ENCODE measurements around the gene LSM3.

DNA sequence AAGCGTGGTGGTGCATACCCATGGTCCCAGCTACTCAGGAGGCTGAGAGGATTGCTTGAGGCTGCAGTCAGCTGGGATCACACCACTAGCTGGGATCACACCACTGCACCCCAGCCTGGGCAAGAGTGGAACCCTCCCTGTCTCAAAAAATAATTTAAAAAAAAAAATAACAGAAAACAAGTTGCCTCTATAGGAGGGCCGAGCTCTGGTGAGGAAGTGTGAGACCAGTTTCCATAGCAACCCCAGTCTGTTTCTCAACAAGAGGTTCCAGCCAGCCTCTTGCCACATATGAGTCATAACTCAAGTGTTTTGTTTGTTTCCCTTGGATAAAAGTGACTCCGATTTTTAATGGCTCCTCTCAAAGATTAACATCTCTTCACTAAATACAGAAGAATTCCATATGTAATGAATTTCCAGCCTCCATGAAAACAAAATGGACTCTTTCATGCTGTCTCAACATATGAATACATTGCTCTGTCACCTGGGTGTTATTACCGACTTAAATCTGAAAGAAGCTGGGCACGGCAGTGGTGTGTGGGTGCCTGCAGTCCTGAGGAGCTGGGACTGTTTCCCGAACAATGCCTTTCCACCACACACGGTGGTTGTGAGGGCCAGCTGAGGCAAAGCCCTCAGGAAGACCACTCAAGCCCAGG is 34.1 kb upstream of the LSM3 start:
- TF ChIP-seq, protein P1, sequence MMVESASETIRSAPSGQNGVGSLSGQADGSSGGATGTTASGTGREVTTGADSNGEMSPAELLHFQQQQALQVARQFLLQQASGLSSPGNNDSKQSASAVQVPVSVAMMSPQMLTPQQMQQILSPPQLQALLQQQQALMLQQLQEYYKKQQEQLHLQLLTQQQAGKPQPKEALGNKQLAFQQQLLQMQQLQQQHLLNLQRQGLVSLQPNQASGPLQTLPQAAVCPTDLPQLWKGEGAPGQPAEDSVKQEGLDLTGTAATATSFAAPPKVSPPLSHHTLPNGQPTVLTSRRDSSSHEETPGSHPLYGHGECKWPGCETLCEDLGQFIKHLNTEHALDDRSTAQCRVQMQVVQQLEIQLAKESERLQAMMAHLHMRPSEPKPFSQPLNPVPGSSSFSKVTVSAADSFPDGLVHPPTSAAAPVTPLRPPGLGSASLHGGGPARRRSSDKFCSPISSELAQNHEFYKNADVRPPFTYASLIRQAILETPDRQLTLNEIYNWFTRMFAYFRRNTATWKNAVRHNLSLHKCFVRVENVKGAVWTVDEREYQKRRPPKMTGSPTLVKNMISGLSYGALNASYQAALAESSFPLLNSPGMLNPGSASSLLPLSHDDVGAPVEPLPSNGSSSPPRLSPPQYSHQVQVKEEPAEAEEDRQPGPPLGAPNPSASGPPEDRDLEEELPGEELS (CRISPR knock-in tag; IDR thresholded peaks at IDR 0.05; ENCODE audit: borderline replicate concordance): no peak
- TF ChIP-seq, protein P2, sequence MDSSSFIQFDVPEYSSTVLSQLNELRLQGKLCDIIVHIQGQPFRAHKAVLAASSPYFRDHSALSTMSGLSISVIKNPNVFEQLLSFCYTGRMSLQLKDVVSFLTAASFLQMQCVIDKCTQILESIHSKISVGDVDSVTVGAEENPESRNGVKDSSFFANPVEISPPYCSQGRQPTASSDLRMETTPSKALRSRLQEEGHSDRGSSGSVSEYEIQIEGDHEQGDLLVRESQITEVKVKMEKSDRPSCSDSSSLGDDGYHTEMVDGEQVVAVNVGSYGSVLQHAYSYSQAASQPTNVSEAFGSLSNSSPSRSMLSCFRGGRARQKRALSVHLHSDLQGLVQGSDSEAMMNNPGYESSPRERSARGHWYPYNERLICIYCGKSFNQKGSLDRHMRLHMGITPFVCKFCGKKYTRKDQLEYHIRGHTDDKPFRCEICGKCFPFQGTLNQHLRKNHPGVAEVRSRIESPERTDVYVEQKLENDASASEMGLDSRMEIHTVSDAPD (CRISPR knock-in tag; IDR thresholded peaks at IDR 0.05): no peak
- TF ChIP-seq RNF2 (IDR thresholded peaks at IDR 0.05) (no peak), SMC3 (conservative IDR thresholded peaks at IDR 0.05; ENCODE audit: insufficient read depth, low read depth, low read length) (no peak), HDAC6 (IDR thresholded peaks at IDR 0.05; ENCODE audit: low read depth, low read length) (no peak), TAF1 (IDR thresholded peaks at IDR 0.05; ENCODE audit: control insufficient read depth, extremely low read depth, insufficient read depth, low read length, severe bottlenecking) (no peak), ZNF12 (CRISPR knock-in tag; IDR thresholded peaks at IDR 0.05) (no peak)

Data from K562 (cell line).